Naive thymus-derived CD4-positive, alpha-beta T cell (primary cell): ENCODE data around the gene ATXN2L. TPM values are rescaled to one million over a fixed set of nuclear protein-coding genes. Genes with fewer than 3 reads are reported as not detected.
"Not testable (repeated sequence)": the region's sequence is repeated elsewhere in the genome, so short reads cannot be mapped to it uniquely, and the experiment has no call there.

Experiments
- ATAC-seq: fragments of 150-1000 bp; cut with Tn5 transposase; 2 replicates; pipeline ENCODE4 v1.10.0; 2021; ENCODE audit warnings: mild to moderate bottlenecking, moderate library complexity
- CTCF ChIA-PET: fragments of 350-600 bp; sonication (Branson Sonifier 250); formaldehyde crosslinking; loops from one replicate; lab custom pipeline; 2021; ENCODE audit warnings: antibody characterized with exemption; lab: Charles Lee
- POLR2A ChIA-PET: fragments of 350-600 bp; sonication (Branson Sonifier 250); formaldehyde crosslinking; loops from one replicate; lab custom pipeline; 2021; ENCODE audit warnings: antibody characterized with exemption, inconsistent platforms; lab: Charles Lee
- DNase-seq, 9 donors: peaks; one replicate each; pipeline versions ENCODE4 v3.0.0 to v3.0.0-alpha.2; 2020 to 2022; ENCODE audit warnings: mixed read lengths in 1 of 9
- H3K27ac ChIP-seq: one replicate; pipeline ENCODE4 v1.7.0; 2013; ENCODE audit warnings: mild to moderate bottlenecking, low read depth, low read length, moderate library complexity
- H3K27me3 ChIP-seq, 2 donors: one replicate each; pipeline ENCODE4 v1.7.0; 2013; ENCODE audit warnings: low read length in 2 of 2, mild to moderate bottlenecking in 2 of 2, moderate library complexity in 2 of 2; ENCODE audit not compliant: control insufficient read depth in 2 of 2, insufficient read depth in 2 of 2
- H3K36me3 ChIP-seq, 3 experiments: 1 replicate in 2 of 3; 2 replicates in 1 of 3; pipeline ENCODE4 v1.7.0; 2013; ENCODE audit warnings: low read length in 3 of 3, mild to moderate bottlenecking in 3 of 3, moderate library complexity in 1 of 3; ENCODE audit not compliant: insufficient read depth in 3 of 3, control insufficient read depth in 2 of 3
- H3K4me1 ChIP-seq, 2 donors: one replicate each; pipeline ENCODE4 v1.7.0; 2013; ENCODE audit warnings: low read length in 2 of 2, mild to moderate bottlenecking in 2 of 2, moderate library complexity in 1 of 2; ENCODE audit not compliant: control insufficient read depth in 2 of 2, insufficient read depth in 2 of 2
- H3K4me3 ChIP-seq: 2 replicates; pipeline ENCODE4 v1.7.0; 2013; ENCODE audit warnings: mild to moderate bottlenecking, low read length
- H3K9me3 ChIP-seq, 3 experiments: 1 replicate in 2 of 3; 2 replicates in 1 of 3; pipeline ENCODE4 v1.7.0; 2013; ENCODE audit warnings: low read length in 3 of 3; ENCODE audit not compliant: control insufficient read depth in 2 of 3
- H3K27ac Mint-ChIP-seq, 9 donors: one replicate each; pipeline ENCODE4 v1.8.0; 2020 to 2022; ENCODE audit warnings: mixed read lengths in 9 of 9, mild to moderate bottlenecking in 8 of 9, moderate library complexity in 5 of 9, inconsistent platforms in 2 of 9
- H3K27me3 Mint-ChIP-seq, 5 donors: one replicate each; pipeline ENCODE4 v1.8.0; 2021 to 2022; ENCODE audit warnings: mixed read lengths in 5 of 5, mild to moderate bottlenecking in 1 of 5
- H3K36me3 Mint-ChIP-seq, 5 donors: one replicate each; pipeline ENCODE4 v1.8.0; 2020 to 2022; ENCODE audit warnings: mixed read lengths in 5 of 5, mild to moderate bottlenecking in 3 of 5, inconsistent platforms in 1 of 5
- H3K4me1 Mint-ChIP-seq, 7 donors: one replicate each; pipeline ENCODE4 v1.8.0; 2020 to 2022; ENCODE audit warnings: mixed read lengths in 7 of 7, mild to moderate bottlenecking in 3 of 7, inconsistent platforms in 1 of 7
- H3K4me3 Mint-ChIP-seq, 10 donors: one replicate each; pipeline ENCODE4 v1.8.0; 2020 to 2022; ENCODE audit warnings: mild to moderate bottlenecking in 10 of 10, mixed read lengths in 10 of 10, moderate library complexity in 6 of 10, inconsistent platforms in 2 of 10
- H3K9me3 Mint-ChIP-seq, 11 donors: one replicate each; pipeline ENCODE4 v1.8.0; 2020 to 2022; ENCODE audit warnings: mixed read lengths in 11 of 11, mild to moderate bottlenecking in 4 of 11, inconsistent platforms in 1 of 11, moderate library complexity in 1 of 11
- intact Hi-C, 2 donors: fragments of 100-400 bp; cut with micrococcal nuclease; formaldehyde crosslinking; loops; one replicate each; pipeline ENCODE4 v1.15.1; 2023
- polyA plus RNA-seq, 2 donors: library from polyadenylated mRNA; unstranded; fragments of 300-500 nt; fragmentation: Illumina TruSeq; gene quantifications; one replicate each; pipeline ENCODE4 v1.2.3, GENCODE V29; 2021
- total RNA-seq, 6 experiments: library from RNA in 5 of 6; stranded (reverse) in 5 of 6; gene quantifications; 1 replicate in 5 of 6; 2 replicates in 1 of 6; pipeline ENCODE4 v1.2.3 and lab custom pipeline; 2021 to 2026

ATXN2L gene
- total and polyA plus RNA-seq, 7 experiments from 2014 or later: 19.7 to 374 (median 280) TPM

DNA sequence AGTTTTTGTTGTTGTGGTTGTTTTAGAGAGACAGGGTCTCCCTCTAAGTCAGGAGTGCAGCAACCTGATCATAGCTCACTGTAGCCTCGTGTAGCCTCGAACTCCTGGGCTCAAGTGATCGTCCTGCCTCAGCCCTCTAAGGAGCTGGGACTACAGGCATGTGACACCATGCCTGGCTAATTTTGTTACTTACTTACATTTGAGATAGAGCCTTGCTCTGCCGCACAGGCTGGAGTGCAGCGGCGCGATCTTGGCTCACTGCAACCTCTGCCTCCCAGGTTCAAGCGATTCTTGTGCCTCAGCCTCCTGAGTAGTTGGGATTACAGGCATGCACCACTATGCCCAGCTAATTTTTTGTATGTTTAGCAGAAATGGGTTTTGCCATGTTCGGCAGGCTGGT lies 44.8 kb downstream of the ATXN2L start:
- H3K4me3 ChIP-seq, H3K4me1 ChIP-seq, POLR2A ChIA-PET, ATAC-seq, CTCF ChIA-PET, H3K27me3 ChIP-seq, DNase-seq, H3K9me3 Mint-ChIP-seq, H3K27me3 Mint-ChIP-seq, H3K27ac Mint-ChIP-seq, H3K27ac ChIP-seq, H3K9me3 ChIP-seq: not testable (repeated sequence)
- Mint-ChIP-seq H3K4me1 (peaks cover 19 to 31% (median 23%) of the 10 kb centered on the region in 7 donors), H3K36me3 (peaks cover 0 to 13% (median 7%) of the 10 kb centered on the region in 5 donors), H3K4me3 (peak overlapping the region in 1 of 10 donors; percentile 25)
- H3K36me3 ChIP-seq: peaks cover 0 to 61% (median 0%) of the 10 kb centered on the region in 3 experiments
- intact Hi-C loops: loop anchor here in 1 of 2 donors (10.0 kb wide), 1 partner anchor 1127 kb away; the partner anchor contains the start of genes HIRIP3 and INO80E

DNA sequence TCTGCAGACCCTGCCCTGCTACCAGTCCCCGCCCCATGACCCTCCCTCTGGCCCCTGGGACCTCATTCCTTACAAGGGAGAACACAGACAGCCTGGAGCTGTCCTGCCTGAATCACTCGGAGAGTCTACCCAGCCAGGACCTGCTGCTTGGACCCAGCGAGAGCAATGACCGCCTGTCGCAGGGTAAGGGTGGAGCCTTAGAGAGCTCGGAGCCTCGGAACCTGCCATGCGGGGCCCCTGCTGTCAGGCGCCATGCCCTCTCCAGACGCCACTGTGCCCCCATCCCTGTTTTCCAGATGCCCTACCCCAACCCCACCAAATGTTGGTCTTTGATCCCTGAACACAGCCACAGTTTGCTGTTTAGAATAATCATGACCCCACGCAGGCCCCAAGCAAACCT lies 46.4 kb downstream of the ATXN2L start:
- H3K36me3 Mint-ChIP-seq: peaks cover 0 to 13% (median 6%) of the 10 kb centered on the region in 5 donors
- H3K36me3 ChIP-seq: peaks cover 0 to 63% (median 0%) of the 10 kb centered on the region in 3 experiments
- POLR2A ChIA-PET: no interaction called here

DNA sequence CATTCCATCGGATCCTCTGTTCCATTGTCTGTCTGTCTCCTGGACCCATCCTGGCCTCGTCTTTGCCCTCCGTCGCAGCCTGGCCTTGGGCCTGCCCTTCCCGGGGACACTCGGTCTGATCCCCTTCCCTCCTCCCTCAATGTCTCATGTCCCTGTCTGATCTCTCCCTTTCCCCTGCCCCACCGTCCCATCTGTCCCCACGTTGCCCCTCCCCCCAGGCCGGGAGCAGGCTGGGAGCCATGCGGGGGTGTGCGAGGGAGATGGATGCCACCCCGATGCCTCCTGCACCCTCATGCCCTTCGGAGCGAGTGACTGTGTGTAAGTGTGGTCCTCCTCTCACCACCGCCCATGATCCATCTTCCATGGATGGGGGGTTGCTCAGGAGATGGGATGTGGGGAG lies 50.2 kb downstream of the ATXN2L start:
- no peak overlapping the region for H3K4me3 Mint-ChIP-seq
- no peak overlapping the region for H3K27ac ChIP-seq
- no peaks in the 10 kb centered on the region for H3K9me3 ChIP-seq
- H3K4me3 ChIP-seq: no peak overlapping the region
- no peak overlapping the region for H3K27ac Mint-ChIP-seq
- no peaks in the 10 kb centered on the region for H3K27me3 ChIP-seq
- peaks cover 0 to 49% (median 0%) of the 10 kb centered on the region in 3 experiments for H3K36me3 ChIP-seq
- intact Hi-C loops: loop anchor here (1.0 kb wide), 1 partner anchor 72 kb away; no protein-coding TSS in a partner anchor
- H3K4me1 Mint-ChIP-seq: peaks cover 0 to 8% (median 0%) of the 10 kb centered on the region in 7 donors
- ChIA-PET CTCF (interaction anchor here (0.8 to 1.3 kb wide), 2 partner anchors 8 to 72 kb away, joined by 3 to 5 read pairs; no protein-coding TSS in a partner anchor), POLR2A (interaction anchor here (1.5 kb wide), 1 partner anchor 11 kb away, joined by 3 read pairs; no protein-coding TSS in a partner anchor)
- H3K36me3 Mint-ChIP-seq: peaks cover 0 to 9% (median 0%) of the 10 kb centered on the region in 5 donors
- DNase-seq (no peak), ATAC-seq (no peak)
- no peaks in the 10 kb centered on the region for H3K27me3 Mint-ChIP-seq
- H3K9me3 Mint-ChIP-seq: peaks cover 0 to 1% (median 0%) of the 10 kb centered on the region in 11 donors
- no peaks in the 10 kb centered on the region for H3K4me1 ChIP-seq

More for the DNA sequence above, 46.4 kb downstream of the ATXN2L start:
- CTCF ChIA-PET: no interaction called here
- no peaks in the 10 kb centered on the region for H3K9me3 ChIP-seq
- Mint-ChIP-seq H3K27ac (no peak overlapping the region), H3K4me3 (peak overlapping the region in 1 of 10 donors; percentile 12), H3K9me3 (no peaks in the 10 kb centered on the region), H3K4me1 (peaks cover 12 to 20% (median 16%) of the 10 kb centered on the region in 7 donors), H3K27me3 (no peaks in the 10 kb centered on the region)
- ATAC-seq: no peak
- DNase-seq: no peak
- H3K4me1 ChIP-seq: peaks cover 2 to 6% of the 10 kb centered on the region in 2 donors
- H3K27me3 ChIP-seq: no peaks in the 10 kb centered on the region
- no peak overlapping the region for H3K27ac ChIP-seq
- H3K4me3 ChIP-seq: no peak overlapping the region
- intact Hi-C loops: loop anchor here in 1 of 2 donors (10.0 kb wide), 1 partner anchor 1126 kb away; the partner anchor contains the start of genes HIRIP3 and INO80E

DNA sequence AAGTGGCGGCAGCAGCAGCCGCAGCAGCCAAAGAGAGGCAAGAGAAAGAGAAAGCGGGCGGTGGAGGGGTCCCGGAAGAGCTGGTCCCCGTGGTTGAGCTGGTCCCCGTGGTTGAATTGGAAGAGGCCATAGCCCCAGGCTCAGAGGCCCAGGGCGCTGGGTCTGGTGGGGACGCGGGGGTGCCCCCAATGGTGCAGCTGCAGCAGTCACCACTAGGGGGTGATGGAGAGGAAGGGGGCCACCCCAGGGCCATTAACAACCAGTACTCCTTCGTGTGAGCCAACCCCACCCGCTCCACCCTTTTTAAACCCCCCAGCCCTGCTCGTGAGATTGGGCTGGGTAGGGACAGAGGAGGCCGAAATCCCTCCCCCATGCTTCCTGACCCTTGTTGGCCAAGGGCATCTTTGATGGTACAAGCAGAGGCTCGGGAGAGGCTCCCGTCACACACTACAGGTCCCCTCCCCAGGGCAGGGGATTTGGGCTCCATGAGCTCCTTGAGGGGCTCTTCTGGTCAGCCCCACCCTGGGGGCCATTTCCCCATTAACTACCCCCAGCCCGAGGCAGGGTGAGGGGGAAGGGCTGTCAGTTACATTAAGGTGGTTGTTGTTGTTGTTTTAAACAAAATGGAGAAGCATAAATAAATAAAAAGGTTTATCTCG lies 50.9 kb downstream of the ATXN2L start:
- Mint-ChIP-seq H3K4me3 (no peak overlapping the region), H3K9me3 (peaks cover 0 to 1% (median 0%) of the 10 kb centered on the region in 11 donors), H3K36me3 (peaks cover 0 to 9% (median 0%) of the 10 kb centered on the region in 5 donors), H3K27me3 (no peaks in the 10 kb centered on the region), H3K27ac (no peak overlapping the region), H3K4me1 (peaks cover 0 to 8% (median under 1%) of the 10 kb centered on the region in 7 donors)
- H3K27me3 ChIP-seq: no peaks in the 10 kb centered on the region
- intact Hi-C loops: loop anchor here (1.0 kb wide), 1 partner anchor 72 kb away; no protein-coding TSS in a partner anchor
- no peak overlapping the region for H3K4me3 ChIP-seq
- H3K9me3 ChIP-seq: no peaks in the 10 kb centered on the region
- H3K27ac ChIP-seq: no peak overlapping the region
- DNase-seq (peak; percentile 39 to 66 (median 55)), ATAC-seq (peak; percentile 92)
- ChIA-PET CTCF (interaction anchor here (0.5 to 1.5 kb wide), 4 partner anchors 9 to 77 kb away, joined by 3 to 5 read pairs (median 3); partner anchors contain the start of gene NFATC2IP), POLR2A (no interaction called here)
- H3K4me1 ChIP-seq: no peaks in the 10 kb centered on the region
- peaks cover 0 to 46% (median 0%) of the 10 kb centered on the region in 3 experiments for H3K36me3 ChIP-seq

DNA sequence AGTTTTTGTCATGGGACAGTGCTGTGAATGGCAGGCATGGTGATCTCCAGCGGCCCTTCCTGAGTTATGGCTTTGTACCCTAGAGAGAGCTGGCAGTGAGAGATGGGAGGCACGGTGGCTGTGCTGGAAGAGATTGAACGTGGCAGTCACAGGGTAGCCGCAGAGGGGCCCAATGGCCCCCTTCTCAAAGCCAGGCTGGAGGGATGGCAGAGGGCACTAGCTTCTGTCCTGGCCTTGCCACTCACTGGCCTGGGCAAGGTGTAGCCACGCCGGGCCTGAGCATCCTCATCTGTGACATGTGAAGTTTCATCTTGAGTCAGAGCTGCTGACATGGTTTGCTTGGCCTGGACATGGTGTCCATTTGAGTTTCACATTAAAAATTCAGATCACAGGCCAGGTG lies 51.6 kb downstream of the ATXN2L start:
- DNase-seq (no peak), ATAC-seq (no peak)
- intact Hi-C loops: no loop called here
- Mint-ChIP-seq H3K4me3 (no peak overlapping the region), H3K27ac (no peak overlapping the region), H3K9me3 (peaks cover 0 to 1% (median 0%) of the 10 kb centered on the region in 11 donors), H3K36me3 (peaks cover 0 to 5% (median 0%) of the 10 kb centered on the region in 5 donors), H3K27me3 (no peaks in the 10 kb centered on the region), H3K4me1 (peaks cover 0 to 12% (median 8%) of the 10 kb centered on the region in 7 donors)
- H3K4me3 ChIP-seq: no peak overlapping the region
- CTCF ChIA-PET: interaction anchor here (0.9 to 1.5 kb wide), 2 partner anchors 62 to 68 kb away, joined by 3 read pairs; no protein-coding TSS in a partner anchor
- no peaks in the 10 kb centered on the region for H3K27me3 ChIP-seq
- H3K9me3 ChIP-seq: no peaks in the 10 kb centered on the region
- peaks cover 0 to 39% (median 0%) of the 10 kb centered on the region in 3 experiments for H3K36me3 ChIP-seq
- H3K27ac ChIP-seq: no peak overlapping the region
- H3K4me1 ChIP-seq: peaks cover 0 to 7% of the 10 kb centered on the region in 2 donors
- POLR2A ChIA-PET: interaction anchor here (1.9 kb wide), 1 partner anchor 50 kb away, joined by 6 read pairs; the partner anchor contains the start of gene RABEP2

DNA sequence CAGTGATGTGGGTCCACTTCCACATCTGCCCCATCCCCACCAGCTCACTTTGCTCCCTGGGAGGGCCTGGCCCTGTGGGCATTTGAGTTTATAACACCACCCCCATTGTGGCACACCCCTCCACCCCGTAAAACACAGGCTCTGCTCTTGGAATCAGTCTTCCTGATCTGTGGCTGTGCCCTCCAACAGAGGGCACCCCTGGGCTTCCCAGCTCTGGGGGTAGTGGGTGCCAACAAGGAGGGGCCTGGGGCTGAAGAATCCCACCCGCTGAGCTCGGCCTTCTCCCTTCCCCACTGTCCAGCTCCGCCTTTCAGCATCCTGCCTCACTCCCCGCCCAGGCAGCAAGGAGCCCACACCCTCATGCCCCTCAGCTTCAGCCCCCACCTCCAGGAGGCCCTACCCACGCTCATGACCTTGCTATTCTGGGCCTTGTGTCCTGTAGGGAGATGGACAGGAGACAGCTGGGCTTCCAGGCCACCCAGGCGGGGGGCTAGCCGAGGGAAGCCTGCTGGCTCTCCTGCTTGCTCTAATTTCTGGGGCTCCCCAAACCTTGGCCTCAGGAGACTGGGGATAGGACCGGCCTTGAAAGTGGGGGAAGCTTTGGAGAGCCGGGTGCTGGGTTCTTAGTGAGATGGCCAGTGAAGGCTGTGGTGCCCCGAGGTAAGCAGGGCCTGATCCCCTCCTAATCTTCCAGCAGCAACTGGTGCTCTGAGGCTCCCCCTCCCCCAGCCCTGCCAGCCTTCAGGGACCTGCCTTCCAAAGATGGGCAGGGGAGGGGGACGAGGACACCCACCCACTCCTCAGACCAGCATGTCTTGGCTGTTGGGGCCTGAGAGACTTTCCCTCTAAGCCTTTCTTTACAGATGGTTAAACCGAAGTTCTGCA lies 52.6 kb downstream of the ATXN2L start:
- intact Hi-C loops: no loop called here
- peaks cover 0 to 13% of the 10 kb centered on the region in 2 donors for H3K4me1 ChIP-seq
- no peak overlapping the region for H3K4me3 ChIP-seq
- DNase-seq (no peak), ATAC-seq (no peak)
- H3K9me3 ChIP-seq: no peaks in the 10 kb centered on the region
- Mint-ChIP-seq H3K4me3 (no peak overlapping the region), H3K27me3 (no peaks in the 10 kb centered on the region), H3K9me3 (peaks cover 0 to 1% (median 0%) of the 10 kb centered on the region in 11 donors), H3K36me3 (no peaks in the 10 kb centered on the region), H3K4me1 (peaks cover 0 to 12% (median 6%) of the 10 kb centered on the region in 7 donors), H3K27ac (no peak overlapping the region)
- H3K36me3 ChIP-seq: peaks cover 0 to 29% (median 0%) of the 10 kb centered on the region in 3 experiments
- no peak overlapping the region for H3K27ac ChIP-seq
- ChIA-PET CTCF (interaction anchor here (0.9 to 1.5 kb wide), 2 partner anchors 61 to 67 kb away, joined by 3 read pairs; no protein-coding TSS in a partner anchor), POLR2A (interaction anchor here (0.6 to 1.9 kb wide), 3 partner anchors 10 to 49 kb away, joined by 3 to 6 read pairs (median 3); partner anchors contain the start of genes RABEP2 and SH2B1)
- H3K27me3 ChIP-seq: no peaks in the 10 kb centered on the region
